ENCODE measurements around the gene MYO15B.

GRCh38 chr17:75615301-75615700 lies 27.7 kb downstream of the MYO15B start:
- TF ChIP-seq CTCF (CRISPR knock-in tag; IDR thresholded peaks at IDR 0.05) (peak; percentile 71), PCBP1 (IDR thresholded peaks at IDR 0.05; ENCODE audit: borderline replicate concordance, low read depth, low read length) (no peak), SP2 (CRISPR knock-in tag; IDR thresholded peaks at IDR 0.05) (no peak), UBTF (CRISPR knock-in tag; IDR thresholded peaks at IDR 0.05) (no peak), ZNF777 (CRISPR knock-in tag; IDR thresholded peaks at IDR 0.05) (no peak)

Measured in HepG2 (cell line).